HG02885 (cell line): Measurements from ENCODE around the gene RPLP1.
A peak's percentile ranks its signal among the peaks of the same experiment; 100 is the strongest.

ENCODE experiments used
- ATAC-seq: cut with Tn5 transposase; IDR thresholded peaks from one replicate; pipeline ENCODE4 v1.9.1; 2021; ENCODE audit warnings: mild to moderate bottlenecking; ENCODE audit not compliant: unreplicated experiment, poor library complexity

Gene RPLP1

GRCh38 chr15:69466733-69467132 is 14.1 kb downstream of the RPLP1 start:
- ATAC-seq: no peak

- ATAC-seq: no peak
These were observed 15.0 kb downstream of the RPLP1 start for GRCh38 chr15:69467636-69468035.

GRCh38 chr15:69468241-69469121 is 15.9 kb downstream of the RPLP1 start:
- peak; percentile 82 for ATAC-seq

- no peak for ATAC-seq
These were observed 17.0 kb downstream of the RPLP1 start for GRCh38 chr15:69469467-69470201.

GRCh38 chr15:69472046-69472445 is 19.4 kb downstream of the RPLP1 start:
- no peak for ATAC-seq

- ATAC-seq: no peak
These were observed 19.9 kb downstream of the RPLP1 start for GRCh38 chr15:69472562-69472961.

GRCh38 chr15:69474291-69474690 is 21.7 kb downstream of the RPLP1 start:
- no peak for ATAC-seq

- no peak for ATAC-seq
These were observed 22.3 kb downstream of the RPLP1 start for GRCh38 chr15:69474846-69475455.

- no peak for ATAC-seq
These were observed 23.2 kb downstream of the RPLP1 start for GRCh38 chr15:69475769-69476358.

- no peak for ATAC-seq
These were observed 24.3 kb downstream of the RPLP1 start for GRCh38 chr15:69476704-69477473.

GRCh38 chr15:69478259-69478781 is 25.7 kb downstream of the RPLP1 start:
- no peak for ATAC-seq

GRCh38 chr15:69479081-69479480 is 26.5 kb downstream of the RPLP1 start:
- no peak for ATAC-seq

GRCh38 chr15:69479971-69480370 is 27.4 kb downstream of the RPLP1 start:
- ATAC-seq: no peak

GRCh38 chr15:69480932-69481331 is 28.3 kb downstream of the RPLP1 start:
- no peak for ATAC-seq

GRCh38 chr15:69482686-69483256 is 30.2 kb downstream of the RPLP1 start:
- no peak for ATAC-seq

GRCh38 chr15:69484837-69485236 is 32.2 kb downstream of the RPLP1 start:
- no peak for ATAC-seq

GRCh38 chr15:69486481-69487110 is 34.0 kb downstream of the RPLP1 start:
- no peak for ATAC-seq

GRCh38 chr15:69489073-69489571 is 36.5 kb downstream of the RPLP1 start:
- ATAC-seq: no peak
